BE2C (cell line): ENCODE results near the gene PHF21A.
A peak's percentile ranks its signal among the peaks of the same experiment; 100 is the strongest.

Experiments used
- DNase-seq: peaks from one replicate; pipeline ENCODE4 v3.0.0-alpha.2; 2020
- H3K27me3 ChIP-seq: fragments of 250-450 bp; sonication (Bioruptor Pico); 2 replicates; pipeline ENCODE4 v1.5.1; 2020; ENCODE audit warnings: mild to moderate bottlenecking
- H3K36me3 ChIP-seq: fragments of 250-450 bp; sonication (Bioruptor Pico); 2 replicates; pipeline ENCODE4 v1.5.1; 2020; ENCODE audit warnings: mild to moderate bottlenecking
- H3K4me1 ChIP-seq: fragments of 250-450 bp; sonication (Bioruptor Pico); 2 replicates; pipeline ENCODE4 v1.5.1; 2020
- H3K4me3 ChIP-seq: 2 replicates; pipeline ENCODE4 v1.5.1; 2011; ENCODE audit warnings: low read depth, low read length
- H3K9me3 ChIP-seq: fragments of 250-450 bp; sonication (Bioruptor Pico); 2 replicates; pipeline ENCODE4 v1.5.1; 2020
- CTCF ChIP-seq: IDR thresholded peaks from 2 replicates; pipeline ENCODE4 v1.5.1; 2012; ENCODE audit warnings: mild to moderate bottlenecking, low read depth, low read length

The PHF21A gene

GRCh38 chr11:45918331-45918941 lies 202.8 kb downstream of the PHF21A start:
- H3K27me3 ChIP-seq = no peaks in the 10 kb centered on the region
- no peaks in the 10 kb centered on the region for H3K9me3 ChIP-seq
- H3K4me1 ChIP-seq = no peaks in the 10 kb centered on the region
- TF ChIP-seq CTCF = no peak
- peak overlapping the region; percentile 86 for H3K4me3 ChIP-seq
- no peaks in the 10 kb centered on the region for H3K36me3 ChIP-seq
- peak; percentile 82 for DNase-seq

GRCh38 chr11:45917623-45918330 lies 203.5 kb downstream of the PHF21A start, which contains the start of gene PEX16:
TSS of gene PEX16 (minus strand) at chr11:45917877. CDS start at chr11:45917811, 66 bp downstream.
- Histone ChIP-seq H3K4me1 (no peaks in the 10 kb centered on the region), H3K9me3 (no peaks in the 10 kb centered on the region), H3K4me3 (peak within 1 kb of the TSS; percentile 86), H3K36me3 (no peaks in the 10 kb centered on the region), H3K27me3 (no peaks in the 10 kb centered on the region)
- peak; percentile 89 for DNase-seq
- TF ChIP-seq CTCF = no peak

GRCh38 chr11:45917286-45917622 lies 204.0 kb downstream of the PHF21A start:
- H3K27me3 ChIP-seq = no peaks in the 10 kb centered on the region
- DNase-seq = no peak
- no peaks in the 10 kb centered on the region for H3K36me3 ChIP-seq
- no peak for TF ChIP-seq CTCF
- no peaks in the 10 kb centered on the region for H3K9me3 ChIP-seq
- peak overlapping the region; percentile 86 for H3K4me3 ChIP-seq
- no peaks in the 10 kb centered on the region for H3K4me1 ChIP-seq

- Histone ChIP-seq H3K36me3 (no peaks in the 10 kb centered on the region), H3K4me1 (no peaks in the 10 kb centered on the region), H3K4me3 (no peak overlapping the region), H3K9me3 (no peaks in the 10 kb centered on the region), H3K27me3 (no peaks in the 10 kb centered on the region)
- DNase-seq = no peak
- no peak for TF ChIP-seq CTCF
Observed at GRCh38 chr11:45915446-45915845, 205.8 kb downstream of the PHF21A start.

GRCh38 chr11:45913942-45914635 lies 207.2 kb downstream of the PHF21A start:
- Histone ChIP-seq H3K36me3 (no peaks in the 10 kb centered on the region; the same call in 1 of the 2 replicates), H3K9me3 (no peaks in the 10 kb centered on the region), H3K4me3 (no peak overlapping the region), H3K27me3 (no peaks in the 10 kb centered on the region), H3K4me1 (no peaks in the 10 kb centered on the region)
- no peak for TF ChIP-seq CTCF
- no peak for DNase-seq

- H3K36me3 ChIP-seq = no peaks in the 10 kb centered on the region; the same call in 1 of the 2 replicates
Observed at GRCh38 chr11:45913514-45913913, 207.7 kb downstream of the PHF21A start.

More at GRCh38 chr11:45913514-45913913, 207.7 kb downstream of the PHF21A start:
- TF ChIP-seq CTCF = no peak
- Histone ChIP-seq H3K4me1 (no peaks in the 10 kb centered on the region), H3K27me3 (no peaks in the 10 kb centered on the region), H3K4me3 (no peak overlapping the region), H3K9me3 (no peaks in the 10 kb centered on the region)
- no peak for DNase-seq
